Measurements from ENCODE around the gene OR6Y1. TPM values are rescaled to one million over a fixed set of nuclear protein-coding genes. Genes with fewer than 3 reads are reported as not detected.

The OR6Y1 gene
- total and polyA plus RNA-seq, 2 donors (not counting 1 experiment from before 2014, with no cell fraction given) = not detected

DNA sequence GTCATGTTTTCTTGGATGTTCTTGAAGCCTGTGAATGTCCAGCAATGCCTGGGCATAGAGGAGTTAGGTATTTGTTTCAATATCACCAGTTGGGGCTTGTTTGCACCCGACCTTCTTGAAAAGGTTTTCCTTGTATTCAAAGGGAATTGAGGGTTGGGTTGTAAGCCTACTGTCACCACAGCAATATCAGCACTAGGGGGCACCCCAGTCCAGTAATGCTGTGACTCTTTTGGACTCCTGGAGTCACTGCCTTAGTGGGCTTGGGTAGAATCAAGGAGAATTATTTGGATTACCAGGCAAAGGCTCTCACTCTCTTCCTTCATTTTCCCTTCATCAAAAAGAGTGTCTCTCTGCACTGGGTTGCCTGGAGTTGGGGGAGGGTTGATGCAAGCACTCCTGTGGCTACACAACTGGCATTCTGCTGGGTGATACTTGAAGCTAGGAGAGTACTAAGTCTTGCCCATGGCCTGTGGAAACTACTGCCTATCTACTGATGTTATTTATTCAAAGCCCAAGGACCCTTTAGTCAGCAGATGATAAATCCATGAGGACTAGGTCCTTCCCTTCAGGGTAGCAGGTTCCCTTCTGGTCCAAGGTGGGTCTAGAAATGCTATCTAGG, 47.7 kb downstream of the OR6Y1 start:
- no peaks in the 10 kb centered on the region for H4K20me1 ChIP-seq (ENCODE audit: control insufficient read depth, insufficient read depth, low read length, poor library complexity, severe bottlenecking)
- POLR2A ChIA-PET = no interaction called here
- H3K27me3 ChIP-seq (replicated peaks in 1 of 4; ENCODE audit: control extremely low read depth in 1 of 4, control insufficient read depth in 3 of 4, insufficient read depth in 4 of 4, low read length in 3 of 4) = peaks cover 0 to 9% (median 0%) of the 10 kb centered on the region in 4 experiments
- no peaks in the 10 kb centered on the region for H3K9me3 ChIP-seq (ENCODE audit: control extremely low read depth in 1 of 3, control insufficient read depth in 2 of 3, insufficient read depth in 1 of 3, low read length in 2 of 3)
- WGBS (ENCODE audit: insufficient coverage) = no CpG with 5 or more reads among the region's 1 CpG
- no peaks in the 10 kb centered on the region for H3K79me2 ChIP-seq (ENCODE audit: control insufficient read depth, insufficient read depth, low read length)
- intact Hi-C loops (cut with micrococcal nuclease) = loop anchor here (1.0 to 5.0 kb wide), 2 partner anchors 566 to 583 kb away; no protein-coding TSS in a partner anchor
- H3K4me2 ChIP-seq (replicated peaks; ENCODE audit: low read depth, low read length, poor library complexity, severe bottlenecking) = no peak overlapping the region
- H3K9me3 Mint-ChIP-seq (ENCODE audit: insufficient read depth) = no peaks in the 10 kb centered on the region
- H3K4me1 ChIP-seq (ENCODE audit: control insufficient read depth in 2 of 2, insufficient read depth in 2 of 2, low read length in 2 of 2) = no peaks in the 10 kb centered on the region
- TF ChIP-seq, protein P1, sequence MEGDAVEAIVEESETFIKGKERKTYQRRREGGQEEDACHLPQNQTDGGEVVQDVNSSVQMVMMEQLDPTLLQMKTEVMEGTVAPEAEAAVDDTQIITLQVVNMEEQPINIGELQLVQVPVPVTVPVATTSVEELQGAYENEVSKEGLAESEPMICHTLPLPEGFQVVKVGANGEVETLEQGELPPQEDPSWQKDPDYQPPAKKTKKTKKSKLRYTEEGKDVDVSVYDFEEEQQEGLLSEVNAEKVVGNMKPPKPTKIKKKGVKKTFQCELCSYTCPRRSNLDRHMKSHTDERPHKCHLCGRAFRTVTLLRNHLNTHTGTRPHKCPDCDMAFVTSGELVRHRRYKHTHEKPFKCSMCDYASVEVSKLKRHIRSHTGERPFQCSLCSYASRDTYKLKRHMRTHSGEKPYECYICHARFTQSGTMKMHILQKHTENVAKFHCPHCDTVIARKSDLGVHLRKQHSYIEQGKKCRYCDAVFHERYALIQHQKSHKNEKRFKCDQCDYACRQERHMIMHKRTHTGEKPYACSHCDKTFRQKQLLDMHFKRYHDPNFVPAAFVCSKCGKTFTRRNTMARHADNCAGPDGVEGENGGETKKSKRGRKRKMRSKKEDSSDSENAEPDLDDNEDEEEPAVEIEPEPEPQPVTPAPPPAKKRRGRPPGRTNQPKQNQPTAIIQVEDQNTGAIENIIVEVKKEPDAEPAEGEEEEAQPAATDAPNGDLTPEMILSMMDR (IDR thresholded peaks at IDR 0.05) = peak; percentile 58
- TF ChIP-seq EZH2 (IDR thresholded peaks at IDR 0.05; ENCODE audit: borderline replicate concordance, insufficient read depth, low read depth, low read length, poor library complexity, severe bottlenecking) = no peak
- H3K4me3 ChIP-seq (ENCODE audit: control extremely low read depth in 1 of 5, extremely low read depth in 1 of 5, insufficient read depth in 1 of 5, low read depth in 2 of 5, low read length in 4 of 5) = no peak overlapping the region
- H3K27ac Mint-ChIP-seq = no peak overlapping the region
- H3K27ac ChIP-seq (ENCODE audit: low read length in 2 of 2) = no peak overlapping the region
- no peaks in the 10 kb centered on the region for H3K36me3 ChIP-seq (replicated peaks in 1 of 2; ENCODE audit: control extremely low read depth in 1 of 2, control insufficient read depth in 1 of 2, extremely low read depth in 1 of 2, insufficient read depth in 2 of 2, low read length in 1 of 2)
- no peak overlapping the region for H3K9ac ChIP-seq (ENCODE audit: low read length)
- peak; percentile 58 for ATAC-seq (ENCODE audit: low read depth)
- H3K4me1 Mint-ChIP-seq = no peaks in the 10 kb centered on the region
- no peak overlapping the region for H3K4me3 Mint-ChIP-seq
- H3K27me3 Mint-ChIP-seq = peaks cover 39% of the 10 kb centered on the region
- H2AFZ ChIP-seq (ENCODE audit: insufficient read depth, low read depth, low read length, poor library complexity, severe bottlenecking) = no peak overlapping the region
- CTCF ChIA-PET = interaction anchor here (0.6 to 2.9 kb wide), 8 partner anchors 10 to 708 kb away, joined by 3 to 19 read pairs (median 6); no protein-coding TSS in a partner anchor
- DNase-seq = peak; percentile 49

DNA sequence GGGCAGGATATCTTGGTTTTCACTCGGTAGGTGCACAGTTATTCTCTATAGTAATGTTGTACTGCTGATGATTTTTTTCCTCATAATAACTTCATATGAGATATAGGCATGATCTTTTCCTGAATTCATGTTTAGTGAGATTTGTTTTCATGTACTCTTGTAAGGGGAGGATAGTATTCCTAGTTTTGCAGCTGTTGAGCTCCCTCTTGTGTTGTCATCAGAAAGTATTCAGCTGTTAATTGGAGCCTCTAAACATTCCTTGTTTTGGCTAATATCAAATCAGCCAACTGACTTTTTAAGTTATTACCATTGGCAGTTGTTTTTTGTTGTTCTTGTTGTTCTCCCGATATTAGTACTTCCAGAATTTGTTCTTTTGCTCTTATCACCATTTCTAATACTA, 57.8 kb downstream of the OR6Y1 start:
- intact Hi-C loops (cut with micrococcal nuclease) = loop anchor here (1.0 to 2.0 kb wide), 2 partner anchors 250 to 294 kb away; no protein-coding TSS in a partner anchor
- ATAC-seq (ENCODE audit: low read depth) = no peak
- WGBS (ENCODE audit: insufficient coverage) = no CpG with 5 or more reads among the region's 2 CpGs
- peaks cover 11% of the 10 kb centered on the region for H3K27me3 Mint-ChIP-seq
- Histone ChIP-seq H3K4me3 (ENCODE audit: control extremely low read depth in 1 of 5, extremely low read depth in 1 of 5, insufficient read depth in 1 of 5, low read depth in 2 of 5, low read length in 4 of 5) (no peak overlapping the region), H3K4me1 (ENCODE audit: control insufficient read depth in 2 of 2, insufficient read depth in 2 of 2, low read length in 2 of 2) (no peaks in the 10 kb centered on the region), H3K79me2 (ENCODE audit: control insufficient read depth, insufficient read depth, low read length) (no peaks in the 10 kb centered on the region), H3K27ac (ENCODE audit: low read length in 2 of 2) (no peak overlapping the region), H3K9ac (ENCODE audit: low read length) (no peak overlapping the region), H3K27me3 (replicated peaks in 1 of 4; ENCODE audit: control extremely low read depth in 1 of 4, control insufficient read depth in 3 of 4, insufficient read depth in 4 of 4, low read length in 3 of 4) (peaks cover 0 to 5% (median 0%) of the 10 kb centered on the region in 4 experiments), H3K4me2 (replicated peaks; ENCODE audit: low read depth, low read length, poor library complexity, severe bottlenecking) (no peak overlapping the region), H4K20me1 (ENCODE audit: control insufficient read depth, insufficient read depth, low read length, poor library complexity, severe bottlenecking) (no peaks in the 10 kb centered on the region), H2AFZ (ENCODE audit: insufficient read depth, low read depth, low read length, poor library complexity, severe bottlenecking) (no peak overlapping the region), H3K9me3 (ENCODE audit: control extremely low read depth in 1 of 3, control insufficient read depth in 2 of 3, insufficient read depth in 1 of 3, low read length in 2 of 3) (no peaks in the 10 kb centered on the region), H3K36me3 (replicated peaks in 1 of 2; ENCODE audit: control extremely low read depth in 1 of 2, control insufficient read depth in 1 of 2, extremely low read depth in 1 of 2, insufficient read depth in 2 of 2, low read length in 1 of 2) (no peaks in the 10 kb centered on the region)
- no peaks in the 10 kb centered on the region for H3K9me3 Mint-ChIP-seq (ENCODE audit: insufficient read depth)
- H3K4me3 Mint-ChIP-seq = no peak overlapping the region
- H3K27ac Mint-ChIP-seq = no peak overlapping the region
- peaks cover 2% of the 10 kb centered on the region for H3K4me1 Mint-ChIP-seq
- DNase-seq = peak; percentile 46
- ChIA-PET POLR2A (no interaction called here), CTCF (interaction anchor here (0.6 to 2.6 kb wide), 14 partner anchors 10 to 576 kb away, joined by 3 to 37 read pairs (median 5); partner anchors contain the start of gene CD1D)
- no peak for TF ChIP-seq EZH2 (IDR thresholded peaks at IDR 0.05; ENCODE audit: borderline replicate concordance, insufficient read depth, low read depth, low read length, poor library complexity, severe bottlenecking)
- TF ChIP-seq, protein P1 (IDR thresholded peaks at IDR 0.05) = peak; percentile 35
